ENCODE data around the gene CRADD.

CRADD gene

GRCh38 chr12:93757792-93758694 lies 80.9 kb downstream of the CRADD start:
- TF ChIP-seq GATA1 (IDR thresholded peaks at IDR 0.05; ENCODE audit: low read depth, low read length): no peak
- peak; percentile 43 for TF ChIP-seq POLR2A (IDR thresholded peaks at IDR 0.05; ENCODE audit: low read length)

GRCh38 chr12:93758801-93759373 lies 81.7 kb downstream of the CRADD start:
- TF ChIP-seq GATA1 (IDR thresholded peaks at IDR 0.05; ENCODE audit: low read depth, low read length): no peak
- no peak for TF ChIP-seq POLR2A (IDR thresholded peaks at IDR 0.05; ENCODE audit: low read length)
- DNase-seq: no peak

More at GRCh38 chr12:93757792-93758694, 80.9 kb downstream of the CRADD start:
- peak; percentile 48 to 86 for DNase-seq

DNA sequence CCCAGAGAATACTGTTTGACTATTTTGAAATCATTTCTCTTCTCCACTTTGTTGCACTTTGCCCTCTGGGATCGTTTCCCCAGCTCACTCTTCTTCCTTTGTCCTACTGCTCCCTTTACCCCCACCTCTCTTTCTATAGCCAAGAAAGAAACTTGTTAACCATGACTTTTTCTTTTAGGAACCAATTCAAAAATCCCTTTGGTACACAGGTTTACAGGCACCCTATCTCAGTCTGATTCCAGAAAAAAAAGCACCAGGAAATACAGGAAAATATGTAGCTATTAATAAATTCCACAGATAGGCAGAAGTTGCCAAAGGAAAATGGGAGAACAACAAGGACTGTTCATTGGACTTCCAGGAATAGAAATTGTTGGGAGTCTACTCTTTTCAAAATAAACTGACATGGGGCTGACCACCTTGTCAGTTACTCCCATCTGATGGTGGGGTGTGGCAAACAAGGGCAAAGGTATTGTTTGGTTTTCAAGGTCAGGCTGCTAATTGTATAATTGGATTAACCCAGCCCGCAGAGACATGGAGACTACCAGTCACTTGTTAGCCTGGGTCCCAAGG lies 82.4 kb downstream of the CRADD start:
- TF ChIP-seq GATA1 (IDR thresholded peaks at IDR 0.05; ENCODE audit: low read depth, low read length) (no peak), POLR2A (IDR thresholded peaks at IDR 0.05; ENCODE audit: low read length) (no peak)
- DNase-seq: peak in 1 of 2 experiments; percentile 13

GRCh38 chr12:93760275-93760875 lies 83.2 kb downstream of the CRADD start:
- TF ChIP-seq POLR2A (IDR thresholded peaks at IDR 0.05; ENCODE audit: low read length) (no peak), GATA1 (IDR thresholded peaks at IDR 0.05; ENCODE audit: low read depth, low read length) (no peak)

DNA sequence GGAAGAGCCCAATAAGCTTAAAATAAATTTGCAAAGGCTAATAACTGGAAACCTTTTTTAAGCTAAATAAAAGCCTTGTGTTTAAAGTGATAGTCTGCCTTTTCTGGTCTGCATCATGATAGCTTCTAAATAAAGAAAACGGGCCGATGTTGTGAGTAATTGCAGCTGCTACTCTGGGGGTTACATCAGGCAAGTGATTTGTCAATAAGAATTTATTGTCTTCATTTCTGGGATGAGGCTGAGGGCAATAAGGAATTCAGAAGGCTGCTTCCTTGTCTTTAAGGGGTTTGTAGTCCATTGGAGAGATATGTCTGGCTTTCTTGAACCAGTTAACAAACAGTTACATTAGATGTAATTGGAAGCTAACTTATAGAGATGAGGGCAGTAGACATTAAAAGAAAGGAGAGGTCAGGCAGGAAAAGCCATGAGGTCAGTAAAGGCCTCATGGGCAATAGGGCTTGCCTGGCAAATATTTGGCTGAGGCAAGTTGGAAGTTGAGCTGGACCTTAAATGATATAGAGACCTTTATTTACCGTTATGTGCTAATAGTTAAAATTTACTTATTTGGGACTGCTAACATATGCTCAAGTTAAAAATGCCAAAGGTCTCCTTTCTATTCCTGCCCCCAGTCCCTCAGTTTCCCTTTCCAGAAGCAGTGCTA lies 85.0 kb downstream of the CRADD start:
- DNase-seq: peak in 1 of 2 experiments; percentile 25
- no peak for TF ChIP-seq POLR2A (IDR thresholded peaks at IDR 0.05; ENCODE audit: low read length)
- TF ChIP-seq GATA1 (IDR thresholded peaks at IDR 0.05; ENCODE audit: low read depth, low read length): no peak

More at GRCh38 chr12:93760275-93760875, 83.2 kb downstream of the CRADD start:
- DNase-seq: no peak

DNA sequence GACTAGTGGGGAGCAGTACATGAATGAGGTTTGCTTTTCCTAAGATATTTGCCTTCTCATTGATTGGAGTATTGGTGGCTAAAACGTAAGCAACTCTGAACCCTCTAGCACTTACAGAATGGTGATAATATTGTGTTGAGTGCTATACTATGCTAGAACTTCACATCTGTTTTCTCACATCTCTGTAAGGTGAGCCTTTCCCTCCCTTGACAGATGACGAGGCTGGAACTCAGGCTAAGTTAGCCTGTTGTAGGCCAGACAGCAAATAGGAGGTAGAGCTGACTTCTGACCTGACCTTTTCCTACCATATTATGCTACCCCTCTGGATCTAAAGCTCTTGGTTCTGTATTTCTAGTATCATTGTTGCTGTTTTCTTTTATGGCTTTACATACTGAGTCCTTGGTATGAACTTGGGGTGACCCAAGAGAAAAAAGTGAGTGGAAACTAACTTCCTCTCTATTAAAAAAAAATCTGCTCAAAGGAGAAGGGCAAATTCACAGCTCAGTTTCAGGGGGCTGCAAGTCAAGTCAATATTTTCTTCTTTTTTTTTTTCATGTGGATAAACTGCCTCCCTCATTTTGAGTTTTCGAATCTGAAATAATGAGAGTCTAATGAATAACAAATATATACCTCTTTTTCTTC lies 85.9 kb downstream of the CRADD start:
- DNase-seq: no peak
- TF ChIP-seq POLR2A (IDR thresholded peaks at IDR 0.05; ENCODE audit: low read length) (no peak), GATA1 (IDR thresholded peaks at IDR 0.05; ENCODE audit: low read depth, low read length) (no peak)

GRCh38 chr12:93763746-93764147 lies 86.6 kb downstream of the CRADD start:
- TF ChIP-seq POLR2A (IDR thresholded peaks at IDR 0.05; ENCODE audit: low read length) (no peak), GATA1 (IDR thresholded peaks at IDR 0.05; ENCODE audit: low read depth, low read length) (no peak)
- DNase-seq: peak in 1 of 2 experiments; percentile 9

GRCh38 chr12:93766371-93766770 lies 89.2 kb downstream of the CRADD start:
- TF ChIP-seq POLR2A (IDR thresholded peaks at IDR 0.05; ENCODE audit: low read length) (no peak), GATA1 (IDR thresholded peaks at IDR 0.05; ENCODE audit: low read depth, low read length) (no peak)
- DNase-seq: no peak

GRCh38 chr12:93766796-93767523 lies 89.8 kb downstream of the CRADD start:
- DNase-seq: peak; percentile 43 to 44
- no peak for TF ChIP-seq GATA1 (IDR thresholded peaks at IDR 0.05; ENCODE audit: low read depth, low read length)
- TF ChIP-seq POLR2A (IDR thresholded peaks at IDR 0.05; ENCODE audit: low read length): no peak

DNA sequence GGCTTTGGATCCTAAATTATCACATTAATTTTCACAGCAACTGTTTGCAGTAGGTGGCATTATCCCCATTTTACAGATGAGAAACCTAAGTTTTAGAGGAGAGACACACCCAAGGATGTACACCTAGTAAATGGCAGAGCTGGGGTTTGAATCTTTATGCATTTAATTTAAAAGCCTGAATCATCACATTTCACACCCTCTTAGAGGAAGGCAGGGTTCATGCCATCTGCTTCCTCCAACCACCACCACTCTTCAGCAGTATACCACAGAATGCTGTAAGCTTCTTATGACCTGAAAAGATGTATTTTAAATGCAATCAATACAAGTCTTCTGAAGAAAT lies 90.3 kb downstream of the CRADD start:
- DNase-seq: no peak
- TF ChIP-seq POLR2A (IDR thresholded peaks at IDR 0.05; ENCODE audit: low read length): no peak
- TF ChIP-seq GATA1 (IDR thresholded peaks at IDR 0.05; ENCODE audit: low read depth, low read length): no peak

DNA sequence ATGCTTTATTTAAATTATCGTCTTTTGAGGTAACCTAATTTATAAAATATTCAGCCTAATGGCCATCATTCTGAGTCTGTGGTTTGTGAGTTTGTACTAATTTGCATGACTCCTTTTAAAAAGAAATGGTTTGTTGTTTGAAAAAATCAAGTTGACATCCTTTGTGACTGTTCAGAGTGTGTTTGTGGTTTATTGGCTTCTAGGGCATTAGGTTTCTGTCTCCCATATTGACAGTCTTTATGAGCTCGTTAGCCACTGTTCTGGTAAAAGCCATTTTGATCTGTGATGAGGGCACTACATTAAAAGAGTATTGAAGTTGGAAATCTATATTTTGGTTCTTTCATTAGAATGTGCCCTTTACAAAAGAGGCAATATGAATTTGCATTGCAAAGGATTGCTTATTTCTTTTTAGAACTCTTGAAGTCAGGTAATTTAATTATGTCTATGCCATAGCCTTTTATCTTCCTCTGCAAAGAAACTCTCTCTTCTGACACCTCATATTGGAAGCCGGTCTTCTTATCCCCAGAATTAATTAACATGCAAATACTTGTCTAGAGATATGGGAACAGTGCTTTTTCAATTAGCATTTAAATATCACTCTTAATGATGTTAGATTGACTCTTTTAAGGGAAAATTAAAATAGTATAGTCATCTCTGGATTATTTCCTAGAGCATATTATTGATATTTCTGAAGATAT lies 95.0 kb downstream of the CRADD start:
- no peak for DNase-seq
- no peak for TF ChIP-seq POLR2A (IDR thresholded peaks at IDR 0.05; ENCODE audit: low read length)
